ENCODE data around the gene ST8SIA2. TPM values are rescaled to one million over a fixed set of nuclear protein-coding genes. Genes with fewer than 3 reads are reported as not detected.

The ST8SIA2 gene
- total RNA-seq, 2 donors from 2014 or later = not detected

- 38 to 58% methylated on average over 1 of the region's 1 CpG for WGBS, 2 donors
These were observed 18.6 kb upstream of the ST8SIA2 start for GRCh38 chr15:92375057-92375456.

GRCh38 chr15:92376109-92376508 lies 17.6 kb upstream of the ST8SIA2 start:
- Histone ChIP-seq H3K4me3 (no peak overlapping the region), H3K27me3 (no peaks in the 10 kb centered on the region), H3K9me3 (no peaks in the 10 kb centered on the region), H3K4me1 (no peaks in the 10 kb centered on the region), H3K27ac (no peak overlapping the region), H3K36me3 (replicated peaks in 1 of 2; ENCODE audit: insufficient read depth in 1 of 2, low read depth in 2 of 2) (no peaks in the 10 kb centered on the region)
- ATAC-seq (no peak), DNase-seq (no peak)
- intact Hi-C loops (cut with DNase I) = no loop called here
- TF ChIP-seq POLR2A (IDR thresholded peaks at IDR 0.05) = no peak
- TF ChIP-seq, protein P1, sequence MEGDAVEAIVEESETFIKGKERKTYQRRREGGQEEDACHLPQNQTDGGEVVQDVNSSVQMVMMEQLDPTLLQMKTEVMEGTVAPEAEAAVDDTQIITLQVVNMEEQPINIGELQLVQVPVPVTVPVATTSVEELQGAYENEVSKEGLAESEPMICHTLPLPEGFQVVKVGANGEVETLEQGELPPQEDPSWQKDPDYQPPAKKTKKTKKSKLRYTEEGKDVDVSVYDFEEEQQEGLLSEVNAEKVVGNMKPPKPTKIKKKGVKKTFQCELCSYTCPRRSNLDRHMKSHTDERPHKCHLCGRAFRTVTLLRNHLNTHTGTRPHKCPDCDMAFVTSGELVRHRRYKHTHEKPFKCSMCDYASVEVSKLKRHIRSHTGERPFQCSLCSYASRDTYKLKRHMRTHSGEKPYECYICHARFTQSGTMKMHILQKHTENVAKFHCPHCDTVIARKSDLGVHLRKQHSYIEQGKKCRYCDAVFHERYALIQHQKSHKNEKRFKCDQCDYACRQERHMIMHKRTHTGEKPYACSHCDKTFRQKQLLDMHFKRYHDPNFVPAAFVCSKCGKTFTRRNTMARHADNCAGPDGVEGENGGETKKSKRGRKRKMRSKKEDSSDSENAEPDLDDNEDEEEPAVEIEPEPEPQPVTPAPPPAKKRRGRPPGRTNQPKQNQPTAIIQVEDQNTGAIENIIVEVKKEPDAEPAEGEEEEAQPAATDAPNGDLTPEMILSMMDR (IDR thresholded peaks at IDR 0.05) = no peak
- 36 to 68% methylated on average over 2 to 3 of the region's 3 CpGs for WGBS, 2 donors

More at GRCh38 chr15:92375057-92375456, 18.6 kb upstream of the ST8SIA2 start:
- DNase-seq = no peak
- intact Hi-C loops (cut with DNase I) = no loop called here
- H3K27ac ChIP-seq = no peak overlapping the region
- no peak for ATAC-seq
- no peak for TF ChIP-seq POLR2A (IDR thresholded peaks at IDR 0.05)
- TF ChIP-seq, protein P1 (IDR thresholded peaks at IDR 0.05) = no peak
- no peaks in the 10 kb centered on the region for H3K27me3 ChIP-seq
- no peaks in the 10 kb centered on the region for H3K9me3 ChIP-seq
- no peaks in the 10 kb centered on the region for H3K36me3 ChIP-seq (replicated peaks in 1 of 2; ENCODE audit: insufficient read depth in 1 of 2, low read depth in 2 of 2)
- no peak overlapping the region for H3K4me3 ChIP-seq
- no peaks in the 10 kb centered on the region for H3K4me1 ChIP-seq

- H3K27me3 ChIP-seq = no peaks in the 10 kb centered on the region
- DNase-seq (no peak), ATAC-seq (no peak)
- 76 to 83% methylated on average over 8 to 10 of the region's 10 CpGs for WGBS, 2 donors
- no peak for TF ChIP-seq POLR2A (IDR thresholded peaks at IDR 0.05)
- TF ChIP-seq, protein P1 (IDR thresholded peaks at IDR 0.05) = no peak
- intact Hi-C loops (cut with DNase I) = no loop called here
- H3K9me3 ChIP-seq = no peaks in the 10 kb centered on the region
- no peaks in the 10 kb centered on the region for H3K4me1 ChIP-seq
- H3K4me3 ChIP-seq = no peak overlapping the region
- H3K36me3 ChIP-seq (replicated peaks in 1 of 2; ENCODE audit: insufficient read depth in 1 of 2, low read depth in 2 of 2) = no peaks in the 10 kb centered on the region
- H3K27ac ChIP-seq = no peak overlapping the region
These were observed 16.4 kb upstream of the ST8SIA2 start for GRCh38 chr15:92377083-92377789.

DNA sequence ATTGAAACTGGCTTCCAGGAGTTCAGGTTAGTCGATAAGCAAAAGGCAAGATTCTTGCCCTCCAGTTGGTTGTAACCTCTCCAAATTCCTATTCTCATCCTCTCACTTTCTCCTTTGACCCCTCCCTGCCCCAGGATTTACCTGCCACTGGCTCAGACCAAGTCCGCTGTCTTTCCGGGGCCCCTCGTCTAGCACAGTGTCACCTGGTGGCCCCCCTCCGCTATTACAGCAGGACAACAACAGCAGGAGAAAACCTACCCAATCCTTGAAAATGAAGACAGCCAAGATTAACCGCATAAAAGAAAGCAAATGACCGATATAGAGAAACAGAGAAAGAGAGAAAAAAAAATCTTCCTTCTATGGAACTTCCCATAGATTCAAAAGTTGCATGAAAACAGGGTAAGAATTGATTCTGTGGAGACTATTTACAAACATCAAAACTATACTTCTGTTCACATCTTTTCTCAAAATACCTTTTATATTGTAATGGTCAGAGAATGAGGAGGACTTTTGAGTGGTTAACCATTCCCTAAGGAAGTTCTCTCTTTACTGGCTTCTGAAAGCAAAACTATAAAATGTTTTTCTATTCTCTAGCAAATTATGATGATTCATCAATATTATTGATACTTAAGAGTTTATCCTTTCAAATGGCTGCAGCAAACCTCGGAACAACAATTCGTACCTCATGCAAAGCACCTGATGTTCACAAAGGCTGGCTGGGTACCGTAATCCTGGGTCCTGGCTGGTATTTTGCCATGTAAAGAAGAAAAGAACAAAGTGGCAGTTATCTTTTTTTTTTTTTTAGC lies 10.0 kb upstream of the ST8SIA2 start:
- H3K27me3 ChIP-seq = no peaks in the 10 kb centered on the region
- H3K36me3 ChIP-seq (replicated peaks in 1 of 2; ENCODE audit: insufficient read depth in 1 of 2, low read depth in 2 of 2) = no peaks in the 10 kb centered on the region
- DNase-seq (peak in 3 of 4 donors; percentile 17 to 20 (median 19)), ATAC-seq (no peak)
- no peak overlapping the region for H3K4me3 ChIP-seq
- intact Hi-C loops (cut with DNase I) = no loop called here
- no peak overlapping the region for H3K27ac ChIP-seq
- 31 to 33% methylated on average over 10 of the region's 10 CpGs for WGBS, 2 donors
- H3K9me3 ChIP-seq = no peaks in the 10 kb centered on the region
- TF ChIP-seq, protein P1 (IDR thresholded peaks at IDR 0.05) = peak in 5 of 7 experiments; percentile 30 to 61 (median 50)
- TF ChIP-seq POLR2A (IDR thresholded peaks at IDR 0.05) = no peak
- H3K4me1 ChIP-seq = no peaks in the 10 kb centered on the region
